GM21529 (cell line): Measurements from ENCODE around the gene TRIM75.
"Not testable (repeated sequence)": the region's sequence is repeated elsewhere in the genome, so short reads cannot be mapped to it uniquely, and the experiment has no call there.

Experiments used
- ATAC-seq: cut with Tn5 transposase; IDR thresholded peaks from one replicate; pipeline ENCODE4 v1.9.1; 2021; ENCODE audit not compliant: unreplicated experiment

Gene TRIM75

GRCh38 chr4:165073346-165073745, 19.7 kb downstream of the TRIM75 start:
- not testable (repeated sequence) for ATAC-seq

GRCh38 chr4:165077034-165077578, 23.4 kb downstream of the TRIM75 start:
- ATAC-seq = no peak

GRCh38 chr4:165079476-165079875, 25.8 kb downstream of the TRIM75 start:
- ATAC-seq = no peak

GRCh38 chr4:165084787-165085186, 31.1 kb downstream of the TRIM75 start:
- not testable (repeated sequence) for ATAC-seq

- ATAC-seq = no peak
Measured at GRCh38 chr4:165085946-165086345, 32.3 kb downstream of the TRIM75 start.

- ATAC-seq = no peak
Measured at GRCh38 chr4:165088366-165088765, 34.7 kb downstream of the TRIM75 start.

- ATAC-seq = not testable (repeated sequence)
Measured at GRCh38 chr4:165092187-165092586, 38.5 kb downstream of the TRIM75 start.

- ATAC-seq = no peak
Measured at GRCh38 chr4:165094873-165095272, 41.2 kb downstream of the TRIM75 start.

GRCh38 chr4:165095291-165095690, 41.6 kb downstream of the TRIM75 start:
- no peak for ATAC-seq

- ATAC-seq = no peak
Measured at GRCh38 chr4:165096776-165097175, 43.1 kb downstream of the TRIM75 start.

GRCh38 chr4:165101641-165102040, 48.0 kb downstream of the TRIM75 start:
- no peak for ATAC-seq

- ATAC-seq = no peak
Measured at GRCh38 chr4:165106518-165106917, 52.9 kb downstream of the TRIM75 start.
